DND-41 (cell line): ENCODE data around the gene GRAP2.
A peak's percentile ranks its signal among the peaks of the same experiment; 100 is the strongest.

Source experiments
- ATAC-seq: fragments of 200-7000 bp; cut with Tn5 transposase; 3 replicates; pipeline ENCODE4 v1.9.1; 2021; ENCODE audit warnings: low read depth; ENCODE audit not compliant: insufficient read depth
- DNase-seq: peaks from one replicate; pipeline ENCODE4 v3.0.0-alpha.2; 2020
- H2AFZ ChIP-seq: 2 replicates; pipeline ENCODE4 v1.6.0; 2012; ENCODE audit warnings: low read depth, low read length
- H3K27ac ChIP-seq: 2 replicates; pipeline ENCODE4 v1.5.1; 2012; ENCODE audit warnings: low read length, inconsistent platforms
- H3K27me3 ChIP-seq: fragments of 200-600 bp; sonication (generic); 2 replicates; pipeline ENCODE4 v1.6.0; 2012; ENCODE audit warnings: low read length, mild to moderate bottlenecking, inconsistent platforms; ENCODE audit not compliant: insufficient read depth, poor library complexity
- H3K36me3 ChIP-seq: 2 replicates; pipeline ENCODE4 v1.5.1; 2012; ENCODE audit warnings: low read length, inconsistent platforms; ENCODE audit not compliant: insufficient read depth
- H3K4me1 ChIP-seq: 2 replicates; pipeline ENCODE4 v1.5.1; 2012; ENCODE audit warnings: mild to moderate bottlenecking, low read length; ENCODE audit not compliant: insufficient read depth
- H3K4me2 ChIP-seq: 2 replicates; pipeline ENCODE4 v1.6.0; 2012; ENCODE audit warnings: mild to moderate bottlenecking, moderate library complexity, low read length, inconsistent platforms; ENCODE audit not compliant: insufficient read depth
- H3K4me3 ChIP-seq, 2 experiments: fragments of 200-600 bp in 1 of 2; shearing (Covaris generic) in 1 of 2; 2 replicates each; pipeline ENCODE4 v1.5.1; 2012 to 2016; ENCODE audit warnings: inconsistent platforms in 2 of 2, low read length in 2 of 2, mild to moderate bottlenecking in 2 of 2, low read depth in 1 of 2, moderate library complexity in 1 of 2
- H3K79me2 ChIP-seq: 2 replicates; pipeline ENCODE4 v1.6.0; 2012; ENCODE audit warnings: low read length, inconsistent platforms; ENCODE audit not compliant: insufficient read depth
- H3K9ac ChIP-seq: 2 replicates; pipeline ENCODE4 v1.6.0; 2012; ENCODE audit warnings: low read depth, mild to moderate bottlenecking, inconsistent platforms, low read length, moderate library complexity
- H3K9me3 ChIP-seq: 2 replicates; pipeline ENCODE4 v1.5.1; 2012; ENCODE audit warnings: low read length, moderate library complexity, mild to moderate bottlenecking, inconsistent platforms; ENCODE audit not compliant: insufficient read depth, severe bottlenecking
- H4K20me1 ChIP-seq: 2 replicates; pipeline ENCODE4 v1.6.0; 2012; ENCODE audit warnings: low read length; ENCODE audit not compliant: insufficient read depth
- EZH2 ChIP-seq: IDR thresholded peaks from 3 replicates; pipeline ENCODE4 v1.6.1; 2012; ENCODE audit warnings: borderline replicate concordance, low read depth, mild to moderate bottlenecking, moderate library complexity, low read length, inconsistent platforms; ENCODE audit not compliant: severe bottlenecking
- TF ChIP-seq, protein P1 (sequence below): IDR thresholded peaks from 2 replicates; pipeline ENCODE4 v1.5.1; 2012; ENCODE audit warnings: borderline replicate concordance, low read length, moderate library complexity, mild to moderate bottlenecking; ENCODE audit not compliant: poor library complexity, severe bottlenecking; ENCODE audit errors: extremely low read depth

GRAP2 gene

DNA sequence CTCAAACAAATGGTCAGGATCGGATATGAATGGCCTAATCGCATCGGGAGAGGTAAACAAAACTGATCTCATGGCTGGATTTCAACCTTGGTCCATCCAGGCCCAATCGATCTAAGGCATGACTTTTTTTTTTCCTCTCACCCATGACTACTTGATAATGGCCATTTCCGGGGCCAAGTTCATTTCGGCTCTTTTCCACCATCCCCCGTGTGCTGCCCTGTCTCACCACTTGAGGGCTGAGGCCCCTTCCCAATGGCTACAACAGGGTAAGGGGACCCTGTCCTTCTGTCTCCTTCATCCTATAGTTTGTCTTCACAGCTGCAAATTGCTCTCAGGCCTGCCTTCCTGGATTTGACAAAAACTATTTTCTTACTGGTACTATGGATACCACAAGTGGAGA lies 26.7 kb downstream of the GRAP2 start:
- DNase-seq (peak; percentile 65), ATAC-seq (peak; percentile 53)
- Histone ChIP-seq H3K4me3 (peak overlapping the region; percentile 37 to 69; a peak in 3 of 4 replicates), H3K4me1 (peaks cover 97% of the 10 kb centered on the region), H3K9ac (peak overlapping the region; percentile 77), H3K27ac (peak overlapping the region; percentile 91), H3K79me2 (peaks cover 98% of the 10 kb centered on the region), H4K20me1 (no peaks in the 10 kb centered on the region), H2AFZ (peak overlapping the region; percentile 49), H3K27me3 (no peaks in the 10 kb centered on the region), H3K4me2 (peak overlapping the region; percentile 84), H3K36me3 (peaks cover 10% of the 10 kb centered on the region; the same call in 1 of the 2 replicates), H3K9me3 (no peaks in the 10 kb centered on the region)
- TF ChIP-seq EZH2: no peak
- TF ChIP-seq, protein P1, sequence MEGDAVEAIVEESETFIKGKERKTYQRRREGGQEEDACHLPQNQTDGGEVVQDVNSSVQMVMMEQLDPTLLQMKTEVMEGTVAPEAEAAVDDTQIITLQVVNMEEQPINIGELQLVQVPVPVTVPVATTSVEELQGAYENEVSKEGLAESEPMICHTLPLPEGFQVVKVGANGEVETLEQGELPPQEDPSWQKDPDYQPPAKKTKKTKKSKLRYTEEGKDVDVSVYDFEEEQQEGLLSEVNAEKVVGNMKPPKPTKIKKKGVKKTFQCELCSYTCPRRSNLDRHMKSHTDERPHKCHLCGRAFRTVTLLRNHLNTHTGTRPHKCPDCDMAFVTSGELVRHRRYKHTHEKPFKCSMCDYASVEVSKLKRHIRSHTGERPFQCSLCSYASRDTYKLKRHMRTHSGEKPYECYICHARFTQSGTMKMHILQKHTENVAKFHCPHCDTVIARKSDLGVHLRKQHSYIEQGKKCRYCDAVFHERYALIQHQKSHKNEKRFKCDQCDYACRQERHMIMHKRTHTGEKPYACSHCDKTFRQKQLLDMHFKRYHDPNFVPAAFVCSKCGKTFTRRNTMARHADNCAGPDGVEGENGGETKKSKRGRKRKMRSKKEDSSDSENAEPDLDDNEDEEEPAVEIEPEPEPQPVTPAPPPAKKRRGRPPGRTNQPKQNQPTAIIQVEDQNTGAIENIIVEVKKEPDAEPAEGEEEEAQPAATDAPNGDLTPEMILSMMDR: peak; percentile 73

DNA sequence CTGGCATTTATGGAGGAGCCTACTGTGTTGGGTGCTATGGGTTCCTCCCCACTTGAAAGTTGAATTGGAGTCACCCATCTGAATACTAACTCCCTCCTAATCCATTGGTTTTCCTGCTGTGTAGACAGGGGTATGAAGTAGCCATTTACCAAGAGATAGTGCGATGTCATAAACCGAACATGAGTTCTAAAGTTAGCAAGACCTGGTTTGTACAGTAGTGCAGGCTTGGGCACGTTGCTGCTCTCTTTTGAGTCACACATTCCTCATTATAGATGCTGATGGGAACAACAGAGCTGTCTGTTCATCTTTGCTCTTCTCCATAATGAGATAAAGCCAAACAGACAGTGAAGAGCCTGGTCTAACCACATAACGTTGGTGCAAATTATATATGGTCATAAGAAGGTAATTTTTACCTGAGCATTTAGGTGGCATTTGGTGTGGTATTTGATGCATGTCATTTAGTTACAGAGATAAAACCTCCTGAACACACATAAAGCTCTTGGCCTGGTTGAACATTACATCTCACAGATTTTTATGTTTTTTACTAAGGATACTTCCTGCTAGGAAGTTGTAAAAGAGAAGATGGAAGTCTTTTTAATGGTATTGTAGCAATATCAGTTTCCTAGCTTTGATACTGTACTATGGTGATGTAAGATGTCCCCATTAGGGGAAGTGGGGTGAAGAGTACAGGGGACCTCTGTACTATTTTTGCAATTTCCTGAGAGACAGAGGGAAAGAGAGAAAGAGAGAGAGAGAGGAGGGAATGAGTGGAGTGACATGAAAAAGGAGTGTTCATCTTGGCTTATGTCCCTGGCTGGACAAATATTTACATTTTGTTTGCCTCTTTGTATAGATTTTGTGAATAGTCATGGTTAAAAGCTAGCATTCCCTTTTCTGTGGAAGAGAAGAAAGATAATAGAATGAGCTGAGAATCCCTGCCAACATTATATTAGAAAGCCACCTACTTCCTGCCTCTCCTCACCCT lies 27.9 kb downstream of the GRAP2 start:
- Histone ChIP-seq H3K9ac (peak overlapping the region; percentile 77), H3K4me2 (peak overlapping the region; percentile 84), H3K79me2 (peaks cover 100% of the 10 kb centered on the region), H3K4me1 (peaks cover 94% of the 10 kb centered on the region), H3K27me3 (no peaks in the 10 kb centered on the region), H3K9me3 (no peaks in the 10 kb centered on the region), H3K27ac (peak overlapping the region; percentile 91), H3K4me3 (peak overlapping the region; percentile 37 to 69; a peak in 3 of 4 replicates), H4K20me1 (no peaks in the 10 kb centered on the region), H2AFZ (no peak overlapping the region), H3K36me3 (peaks cover 10% of the 10 kb centered on the region; the same call in 1 of the 2 replicates)
- TF ChIP-seq, protein P1: no peak
- TF ChIP-seq EZH2: no peak
- ATAC-seq (no peak), DNase-seq (no peak)

DNA sequence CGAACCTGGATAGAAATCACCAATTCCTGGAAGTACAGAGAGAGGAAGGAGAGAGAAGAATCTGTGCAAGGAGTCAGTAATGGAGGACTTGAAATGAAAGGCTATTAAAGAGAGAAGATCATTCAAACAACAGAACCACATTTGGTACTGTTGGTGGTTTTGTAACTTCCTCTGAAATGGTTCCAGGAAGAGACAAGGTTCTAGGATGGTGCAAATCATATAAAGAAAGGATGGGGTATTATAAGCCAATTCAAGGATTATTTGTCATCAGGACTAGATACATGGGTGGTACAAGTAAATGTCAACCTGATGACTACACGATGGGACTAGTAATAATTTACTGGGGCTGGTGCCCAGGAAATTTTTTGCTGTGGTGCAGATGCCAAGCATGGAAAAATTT lies 30.4 kb downstream of the GRAP2 start:
- H3K4me1 ChIP-seq: peaks cover 87% of the 10 kb centered on the region
- no peaks in the 10 kb centered on the region for H4K20me1 ChIP-seq
- peak overlapping the region in 1 of 2 experiments; percentile 38; a peak in 1 of 4 replicates for H3K4me3 ChIP-seq
- peaks cover 100% of the 10 kb centered on the region for H3K79me2 ChIP-seq
- TF ChIP-seq, protein P1: no peak
- no peak for TF ChIP-seq EZH2
- H3K27me3 ChIP-seq: no peaks in the 10 kb centered on the region
- peak overlapping the region; percentile 84; the same call in 1 of the 2 replicates for H3K4me2 ChIP-seq
- H3K9ac ChIP-seq: no peak overlapping the region
- ATAC-seq (peak; percentile 33; the same call in 1 of the 3 replicates), DNase-seq (no peak)
- peak overlapping the region; percentile 73 for H3K27ac ChIP-seq
- H3K36me3 ChIP-seq: peaks cover 21% of the 10 kb centered on the region
- no peak overlapping the region for H2AFZ ChIP-seq
- H3K9me3 ChIP-seq: no peaks in the 10 kb centered on the region
